Measurements from ENCODE around the gene RAMP2. TPM values are rescaled to one million over a fixed set of nuclear protein-coding genes. Genes with fewer than 3 reads are reported as not detected.

RAMP2 gene
- total and polyA plus RNA-seq, 2 of the 13 experiments (the other 11 are each of a cell fraction or from before 2014, with no cell fraction given): 1.4 to 5.2 TPM

- TF ChIP-seq, protein P1, sequence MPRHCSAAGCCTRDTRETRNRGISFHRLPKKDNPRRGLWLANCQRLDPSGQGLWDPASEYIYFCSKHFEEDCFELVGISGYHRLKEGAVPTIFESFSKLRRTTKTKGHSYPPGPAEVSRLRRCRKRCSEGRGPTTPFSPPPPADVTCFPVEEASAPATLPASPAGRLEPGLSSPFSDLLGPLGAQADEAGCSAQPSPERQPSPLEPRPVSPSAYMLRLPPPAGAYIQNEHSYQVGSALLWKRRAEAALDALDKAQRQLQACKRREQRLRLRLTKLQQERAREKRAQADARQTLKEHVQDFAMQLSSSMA (CRISPR knock-in tag; IDR thresholded peaks at IDR 0.05): peak; percentile 96
- no peak for TF ChIP-seq SYNCRIP (IDR thresholded peaks at IDR 0.05; ENCODE audit: insufficient read depth, low read depth, low read length)
- TF ChIP-seq, protein P2, sequence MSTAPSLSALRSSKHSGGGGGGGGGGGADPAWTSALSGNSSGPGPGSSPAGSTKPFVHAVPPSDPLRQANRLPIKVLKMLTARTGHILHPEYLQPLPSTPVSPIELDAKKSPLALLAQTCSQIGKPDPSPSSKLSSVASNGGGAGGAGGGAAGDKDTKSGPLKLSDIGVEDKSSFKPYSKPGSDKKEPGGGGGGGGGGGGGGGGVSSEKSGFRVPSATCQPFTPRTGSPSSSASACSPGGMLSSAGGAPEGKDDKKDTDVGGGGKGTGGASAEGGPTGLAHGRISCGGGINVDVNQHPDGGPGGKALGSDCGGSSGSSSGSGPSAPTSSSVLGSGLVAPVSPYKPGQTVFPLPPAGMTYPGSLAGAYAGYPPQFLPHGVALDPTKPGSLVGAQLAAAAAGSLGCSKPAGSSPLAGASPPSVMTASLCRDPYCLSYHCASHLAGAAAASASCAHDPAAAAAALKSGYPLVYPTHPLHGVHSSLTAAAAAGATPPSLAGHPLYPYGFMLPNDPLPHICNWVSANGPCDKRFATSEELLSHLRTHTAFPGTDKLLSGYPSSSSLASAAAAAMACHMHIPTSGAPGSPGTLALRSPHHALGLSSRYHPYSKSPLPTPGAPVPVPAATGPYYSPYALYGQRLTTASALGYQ (CRISPR knock-in tag; IDR thresholded peaks at IDR 0.05): no peak
- peak; percentile 96 for TF ChIP-seq CSRNP1 (CRISPR knock-in tag; IDR thresholded peaks at IDR 0.05)
- TF ChIP-seq, protein P3, sequence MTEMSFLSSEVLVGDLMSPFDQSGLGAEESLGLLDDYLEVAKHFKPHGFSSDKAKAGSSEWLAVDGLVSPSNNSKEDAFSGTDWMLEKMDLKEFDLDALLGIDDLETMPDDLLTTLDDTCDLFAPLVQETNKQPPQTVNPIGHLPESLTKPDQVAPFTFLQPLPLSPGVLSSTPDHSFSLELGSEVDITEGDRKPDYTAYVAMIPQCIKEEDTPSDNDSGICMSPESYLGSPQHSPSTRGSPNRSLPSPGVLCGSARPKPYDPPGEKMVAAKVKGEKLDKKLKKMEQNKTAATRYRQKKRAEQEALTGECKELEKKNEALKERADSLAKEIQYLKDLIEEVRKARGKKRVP (CRISPR knock-in tag; IDR thresholded peaks at IDR 0.05): peak in 1 of 2 experiments; percentile 89; a peak in 2 of 4 replicates
- TF ChIP-seq, protein P4, sequence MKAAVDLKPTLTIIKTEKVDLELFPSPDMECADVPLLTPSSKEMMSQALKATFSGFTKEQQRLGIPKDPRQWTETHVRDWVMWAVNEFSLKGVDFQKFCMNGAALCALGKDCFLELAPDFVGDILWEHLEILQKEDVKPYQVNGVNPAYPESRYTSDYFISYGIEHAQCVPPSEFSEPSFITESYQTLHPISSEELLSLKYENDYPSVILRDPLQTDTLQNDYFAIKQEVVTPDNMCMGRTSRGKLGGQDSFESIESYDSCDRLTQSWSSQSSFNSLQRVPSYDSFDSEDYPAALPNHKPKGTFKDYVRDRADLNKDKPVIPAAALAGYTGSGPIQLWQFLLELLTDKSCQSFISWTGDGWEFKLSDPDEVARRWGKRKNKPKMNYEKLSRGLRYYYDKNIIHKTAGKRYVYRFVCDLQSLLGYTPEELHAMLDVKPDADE (CRISPR knock-in tag; IDR thresholded peaks at IDR 0.05): no peak
- TF ChIP-seq POLR2AphosphoS5 (IDR thresholded peaks at IDR 0.05; ENCODE audit: low read depth, low read length): peak; percentile 91
- no peak for TF ChIP-seq ZNF646 (CRISPR knock-in tag; IDR thresholded peaks at IDR 0.05)
- peak; percentile 88; the same call in 1 of the 2 replicates for TF ChIP-seq PHF21A (CRISPR knock-in tag; IDR thresholded peaks at IDR 0.05)
- TF ChIP-seq, protein P5, sequence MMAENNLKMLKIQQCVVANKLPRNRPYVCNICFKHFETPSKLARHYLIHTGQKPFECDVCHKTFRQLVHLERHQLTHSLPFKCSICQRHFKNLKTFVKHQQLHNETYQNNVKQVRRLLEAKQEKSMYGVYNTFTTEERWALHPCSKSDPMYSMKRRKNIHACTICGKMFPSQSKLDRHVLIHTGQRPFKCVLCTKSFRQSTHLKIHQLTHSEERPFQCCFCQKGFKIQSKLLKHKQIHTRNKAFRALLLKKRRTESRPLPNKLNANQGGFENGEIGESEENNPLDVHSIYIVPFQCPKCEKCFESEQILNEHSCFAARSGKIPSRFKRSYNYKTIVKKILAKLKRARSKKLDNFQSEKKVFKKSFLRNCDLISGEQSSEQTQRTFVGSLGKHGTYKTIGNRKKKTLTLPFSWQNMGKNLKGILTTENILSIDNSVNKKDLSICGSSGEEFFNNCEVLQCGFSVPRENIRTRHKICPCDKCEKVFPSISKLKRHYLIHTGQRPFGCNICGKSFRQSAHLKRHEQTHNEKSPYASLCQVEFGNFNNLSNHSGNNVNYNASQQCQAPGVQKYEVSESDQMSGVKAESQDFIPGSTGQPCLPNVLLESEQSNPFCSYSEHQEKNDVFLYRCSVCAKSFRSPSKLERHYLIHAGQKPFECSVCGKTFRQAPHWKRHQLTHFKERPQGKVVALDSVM (CRISPR knock-in tag; IDR thresholded peaks at IDR 0.05): peak; percentile 61
These were observed 37.7 kb downstream of the RAMP2 start, which contains the start of the genes CNTD1 and COA3 (continued) for GRCh38 chr17:42798383-42799380.
